Peyer's patch (tissue), 4 donors: ENCODE results near the gene EPAS1. TPM values are rescaled to one million over a fixed set of nuclear protein-coding genes. Genes with fewer than 3 reads are reported as not detected.

Experiments used
- DNase-seq, 3 donors: peaks; one replicate each; pipeline ENCODE4 v3.0.0-alpha.2; 2017 to 2019
- H3K27ac ChIP-seq, 4 donors: fragments of 200-600 bp; sonication (generic); one replicate each; pipeline ENCODE4 v1.5.1; 2016 to 2019
- H3K27me3 ChIP-seq, 2 donors: fragments of 200-600 bp; sonication (generic); one replicate each; pipeline ENCODE4 v1.5.1; 2019
- H3K36me3 ChIP-seq, 3 donors: fragments of 200-600 bp; sonication (generic); one replicate each; pipeline ENCODE4 v1.5.1; 2016 to 2019
- H3K4me1 ChIP-seq, 4 donors: fragments of 200-600 bp; sonication (generic); one replicate each; pipeline ENCODE4 v1.5.1; 2016 to 2019
- H3K4me3 ChIP-seq, 4 donors: fragments of 200-600 bp; sonication (generic); 1 replicate in 3 of 4; 2 replicates in 1 of 4; pipeline ENCODE4 v1.5.1; 2016 to 2019; ENCODE audit warnings: mild to moderate bottlenecking in 1 of 4
- H3K9me3 ChIP-seq, 4 donors: fragments of 200-600 bp; sonication (generic); one replicate each; pipeline ENCODE4 v1.5.1; 2016 to 2019; ENCODE audit warnings: mild to moderate bottlenecking in 1 of 4
- CTCF ChIP-seq, 6 experiments: fragments of 450-650 bp in 4 of 6; fragments of 200-600 bp in 2 of 6; sonication (generic) in 1 of 6; IDR thresholded peaks; one replicate each; pipeline ENCODE4 v1.5.1; 2017 to 2019; ENCODE audit warnings: antibody characterized with exemption in 6 of 6, mild to moderate bottlenecking in 3 of 6, moderate library complexity in 1 of 6
- POLR2A ChIP-seq, 2 donors: fragments of 450-650 bp; IDR thresholded peaks; one replicate each; pipeline ENCODE4 v1.5.1; 2017; ENCODE audit warnings: antibody characterized with exemption in 2 of 2, mild to moderate bottlenecking in 2 of 2, moderate library complexity in 2 of 2
- total RNA-seq, 4 donors: library from RNA; depleted of rRNA; stranded (reverse); fragments of >200 nt; gene quantifications; one replicate each; pipeline ENCODE4 v1.1.0, GENCODE V29; 2016

Gene EPAS1
- total RNA-seq, 4 donors from 2014 or later = 114 to 240 (median 196) TPM

GRCh38 chr2:46349115-46349547 lies 51.9 kb downstream of the EPAS1 start:
- peaks cover 0 to 25% (median 0%) of the 10 kb centered on the region in 3 donors for H3K36me3 ChIP-seq

GRCh38 chr2:46350029-46350689 lies 53.0 kb downstream of the EPAS1 start:
- DNase-seq = no peak
- H3K36me3 ChIP-seq = peaks cover 0 to 35% (median 0%) of the 10 kb centered on the region in 3 donors
- peak overlapping the region in 3 of 4 donors; percentile 25 to 82 (median 42) for H3K27ac ChIP-seq
- no peak for TF ChIP-seq CTCF (IDR thresholded peaks at IDR 0.05)
- TF ChIP-seq POLR2A (IDR thresholded peaks at IDR 0.05) = no peak
- no peaks in the 10 kb centered on the region for H3K27me3 ChIP-seq
- no peak overlapping the region for H3K4me3 ChIP-seq
- peaks cover 0 to 13% (median 0%) of the 10 kb centered on the region in 4 donors for H3K4me1 ChIP-seq
- no peaks in the 10 kb centered on the region for H3K9me3 ChIP-seq

More at GRCh38 chr2:46349115-46349547, 51.9 kb downstream of the EPAS1 start:
- no peak for TF ChIP-seq POLR2A (IDR thresholded peaks at IDR 0.05)
- TF ChIP-seq CTCF (IDR thresholded peaks at IDR 0.05) = no peak
- Histone ChIP-seq H3K4me3 (no peak overlapping the region), H3K4me1 (peaks cover 0 to 13% (median 0%) of the 10 kb centered on the region in 4 donors), H3K27me3 (no peaks in the 10 kb centered on the region), H3K27ac (peak overlapping the region in 1 of 4 donors; percentile 16), H3K9me3 (no peaks in the 10 kb centered on the region)
- DNase-seq = no peak

- no peaks in the 10 kb centered on the region for H3K27me3 ChIP-seq
- peaks cover 0 to 13% (median 0%) of the 10 kb centered on the region in 4 donors for H3K4me1 ChIP-seq
- peak overlapping the region in 1 of 4 donors; percentile 24 for H3K4me3 ChIP-seq
- peak in 1 of 3 donors; percentile 26 for DNase-seq
- no peaks in the 10 kb centered on the region for H3K9me3 ChIP-seq
- H3K36me3 ChIP-seq = peaks cover 0 to 44% (median 0%) of the 10 kb centered on the region in 3 donors
- H3K27ac ChIP-seq = peak overlapping the region; percentile 42 to 82 (median 68)
- TF ChIP-seq CTCF (IDR thresholded peaks at IDR 0.05) = no peak
- no peak for TF ChIP-seq POLR2A (IDR thresholded peaks at IDR 0.05)
Observed at GRCh38 chr2:46351098-46351749, 54.0 kb downstream of the EPAS1 start.

GRCh38 chr2:46351750-46352138 lies 54.5 kb downstream of the EPAS1 start:
- no peaks in the 10 kb centered on the region for H3K27me3 ChIP-seq
- peaks cover 0 to 13% (median 0%) of the 10 kb centered on the region in 4 donors for H3K4me1 ChIP-seq
- peaks cover 0 to 50% (median 0%) of the 10 kb centered on the region in 3 donors for H3K36me3 ChIP-seq
- peak overlapping the region; percentile 61 to 82 (median 68) for H3K27ac ChIP-seq
- peak in 2 of 3 donors; percentile 67 to 87 for DNase-seq
- H3K4me3 ChIP-seq = peak overlapping the region in 1 of 4 donors; percentile 24
- TF ChIP-seq CTCF (IDR thresholded peaks at IDR 0.05) (no peak), POLR2A (IDR thresholded peaks at IDR 0.05) (no peak)
- H3K9me3 ChIP-seq = no peaks in the 10 kb centered on the region

GRCh38 chr2:46352621-46353020 lies 55.4 kb downstream of the EPAS1 start:
- peaks cover 0 to 58% (median 0%) of the 10 kb centered on the region in 3 donors for H3K36me3 ChIP-seq
- H3K4me3 ChIP-seq = no peak overlapping the region
- H3K9me3 ChIP-seq = no peaks in the 10 kb centered on the region
- peaks cover 0 to 13% (median 0%) of the 10 kb centered on the region in 4 donors for H3K4me1 ChIP-seq
- TF ChIP-seq POLR2A (IDR thresholded peaks at IDR 0.05) (no peak), CTCF (IDR thresholded peaks at IDR 0.05) (peak in 1 of 6 experiments; percentile 19)
- H3K27ac ChIP-seq = peak overlapping the region; percentile 61 to 82 (median 68)
- no peaks in the 10 kb centered on the region for H3K27me3 ChIP-seq
- no peak for DNase-seq
